ENCODE data around the gene LEMD3. TPM values are rescaled to one million over a fixed set of nuclear protein-coding genes. Genes with fewer than 3 reads are reported as not detected.
"Not testable (repeated sequence)": the region's sequence is repeated elsewhere in the genome, so short reads cannot be mapped to it uniquely, and the experiment has no call there.

The LEMD3 gene
- total RNA-seq, 1 donor from 2014 or later, result 30.8 TPM

- Histone ChIP-seq H3K9me3 (ENCODE audit: control insufficient read depth in 3 of 3, low read length in 3 of 3) (no peaks in the 10 kb centered on the region), H3K27ac (ENCODE audit: low read depth, low read length) (no peak overlapping the region), H3K4me1 (ENCODE audit: control insufficient read depth in 3 of 3, insufficient read depth in 3 of 3, low read length in 3 of 3) (peaks cover 3 to 9% (median 5%) of the 10 kb centered on the region in 3 donors), H3K9ac (ENCODE audit: low read depth in 1 of 3, low read length in 3 of 3) (no peak overlapping the region), H3K27me3 (ENCODE audit: control insufficient read depth in 3 of 3, insufficient read depth in 3 of 3, low read length in 3 of 3) (no peaks in the 10 kb centered on the region), H3K36me3 (ENCODE audit: control insufficient read depth in 3 of 3, insufficient read depth in 3 of 3, low read length in 3 of 3) (no peaks in the 10 kb centered on the region), H3K4me3 (ENCODE audit: low read length in 3 of 3) (no peak overlapping the region)
Measured at GRCh38 chr12:65275627-65276026, 106.2 kb downstream of the LEMD3 start.

- no peaks in the 10 kb centered on the region for H3K9me3 ChIP-seq (ENCODE audit: control insufficient read depth in 3 of 3, low read length in 3 of 3)
- peaks cover 3 to 12% (median 9%) of the 10 kb centered on the region in 3 donors for H3K4me1 ChIP-seq (ENCODE audit: control insufficient read depth in 3 of 3, insufficient read depth in 3 of 3, low read length in 3 of 3)
- no peak overlapping the region for H3K9ac ChIP-seq (ENCODE audit: low read depth in 1 of 3, low read length in 3 of 3)
Measured at GRCh38 chr12:65276916-65277530, 107.6 kb downstream of the LEMD3 start.

GRCh38 chr12:65277994-65278575 is 108.7 kb downstream of the LEMD3 start:
- peak overlapping the region; percentile 93 for H3K27ac ChIP-seq (ENCODE audit: low read depth, low read length)
- H3K4me3 ChIP-seq (ENCODE audit: low read length in 3 of 3), result peak overlapping the region; percentile 74 to 89 (median 87)
- no peaks in the 10 kb centered on the region for H3K27me3 ChIP-seq (ENCODE audit: control insufficient read depth in 3 of 3, insufficient read depth in 3 of 3, low read length in 3 of 3)
- no peaks in the 10 kb centered on the region for H3K36me3 ChIP-seq (ENCODE audit: control insufficient read depth in 3 of 3, insufficient read depth in 3 of 3, low read length in 3 of 3)
- peaks cover 5 to 12% (median 9%) of the 10 kb centered on the region in 3 donors for H3K4me1 ChIP-seq (ENCODE audit: control insufficient read depth in 3 of 3, insufficient read depth in 3 of 3, low read length in 3 of 3)
- no peaks in the 10 kb centered on the region for H3K9me3 ChIP-seq (ENCODE audit: control insufficient read depth in 3 of 3, low read length in 3 of 3)
- peak overlapping the region; percentile 71 to 90 (median 87) for H3K9ac ChIP-seq (ENCODE audit: low read depth in 1 of 3, low read length in 3 of 3)

More at GRCh38 chr12:65276916-65277530, 107.6 kb downstream of the LEMD3 start:
- Histone ChIP-seq H3K36me3 (ENCODE audit: control insufficient read depth in 3 of 3, insufficient read depth in 3 of 3, low read length in 3 of 3) (no peaks in the 10 kb centered on the region), H3K27me3 (ENCODE audit: control insufficient read depth in 3 of 3, insufficient read depth in 3 of 3, low read length in 3 of 3) (no peaks in the 10 kb centered on the region), H3K27ac (ENCODE audit: low read depth, low read length) (no peak overlapping the region), H3K4me3 (ENCODE audit: low read length in 3 of 3) (no peak overlapping the region)

GRCh38 chr12:65278576-65279368 is 109.4 kb downstream of the LEMD3 start, which contains the start of gene MSRB3:
Gene MSRB3 (plus strand): TSS chr12:65278683. CDS start chr12:65308580, 29,897 bp downstream.
- peak within 1 kb of the TSS; percentile 93 for H3K27ac ChIP-seq (ENCODE audit: low read depth, low read length)
- H3K9ac ChIP-seq (ENCODE audit: low read depth in 1 of 3, low read length in 3 of 3), result peak within 1 kb of the TSS; percentile 87 to 92 (median 90)
- peaks cover 10 to 12% (median 12%) of the 10 kb centered on the region in 3 donors for H3K4me1 ChIP-seq (ENCODE audit: control insufficient read depth in 3 of 3, insufficient read depth in 3 of 3, low read length in 3 of 3)
- H3K36me3 ChIP-seq (ENCODE audit: control insufficient read depth in 3 of 3, insufficient read depth in 3 of 3, low read length in 3 of 3), result no peaks in the 10 kb centered on the region
- H3K9me3 ChIP-seq (ENCODE audit: control insufficient read depth in 3 of 3, low read length in 3 of 3), result no peaks in the 10 kb centered on the region
- no peaks in the 10 kb centered on the region for H3K27me3 ChIP-seq (ENCODE audit: control insufficient read depth in 3 of 3, insufficient read depth in 3 of 3, low read length in 3 of 3)
- H3K4me3 ChIP-seq (ENCODE audit: low read length in 3 of 3), result peak within 1 kb of the TSS; percentile 74 to 89 (median 87)

GRCh38 chr12:65279369-65280112 is 110.2 kb downstream of the LEMD3 start:
- no peaks in the 10 kb centered on the region for H3K36me3 ChIP-seq (ENCODE audit: control insufficient read depth in 3 of 3, insufficient read depth in 3 of 3, low read length in 3 of 3)
- H3K4me1 ChIP-seq (ENCODE audit: control insufficient read depth in 3 of 3, insufficient read depth in 3 of 3, low read length in 3 of 3), result peaks cover 12 to 18% (median 18%) of the 10 kb centered on the region in 3 donors
- H3K4me3 ChIP-seq (ENCODE audit: low read length in 3 of 3), result peak overlapping the region; percentile 74 to 89 (median 87)
- no peaks in the 10 kb centered on the region for H3K27me3 ChIP-seq (ENCODE audit: control insufficient read depth in 3 of 3, insufficient read depth in 3 of 3, low read length in 3 of 3)
- peak overlapping the region; percentile 87 to 92 (median 90) for H3K9ac ChIP-seq (ENCODE audit: low read depth in 1 of 3, low read length in 3 of 3)
- H3K9me3 ChIP-seq (ENCODE audit: control insufficient read depth in 3 of 3, low read length in 3 of 3), result no peaks in the 10 kb centered on the region
- peak overlapping the region; percentile 93 for H3K27ac ChIP-seq (ENCODE audit: low read depth, low read length)

GRCh38 chr12:65280306-65280705 is 110.9 kb downstream of the LEMD3 start:
- Histone ChIP-seq H3K4me3 (ENCODE audit: low read length in 3 of 3) (no peak overlapping the region), H3K27me3 (ENCODE audit: control insufficient read depth in 3 of 3, insufficient read depth in 3 of 3, low read length in 3 of 3) (no peaks in the 10 kb centered on the region), H3K27ac (ENCODE audit: low read depth, low read length) (no peak overlapping the region), H3K4me1 (ENCODE audit: control insufficient read depth in 3 of 3, insufficient read depth in 3 of 3, low read length in 3 of 3) (peaks cover 15 to 21% (median 18%) of the 10 kb centered on the region in 3 donors), H3K9me3 (ENCODE audit: control insufficient read depth in 3 of 3, low read length in 3 of 3) (no peaks in the 10 kb centered on the region), H3K36me3 (ENCODE audit: control insufficient read depth in 3 of 3, insufficient read depth in 3 of 3, low read length in 3 of 3) (no peaks in the 10 kb centered on the region), H3K9ac (ENCODE audit: low read depth in 1 of 3, low read length in 3 of 3) (peak overlapping the region in 1 of 3 donors; percentile 87)

- H3K36me3 ChIP-seq (ENCODE audit: control insufficient read depth in 3 of 3, insufficient read depth in 3 of 3, low read length in 3 of 3), result no peaks in the 10 kb centered on the region
- H3K9me3 ChIP-seq (ENCODE audit: control insufficient read depth in 3 of 3, low read length in 3 of 3), result no peaks in the 10 kb centered on the region
- H3K27ac ChIP-seq (ENCODE audit: low read depth, low read length), result no peak overlapping the region
- H3K9ac ChIP-seq (ENCODE audit: low read depth in 1 of 3, low read length in 3 of 3), result no peak overlapping the region
- no peaks in the 10 kb centered on the region for H3K27me3 ChIP-seq (ENCODE audit: control insufficient read depth in 3 of 3, insufficient read depth in 3 of 3, low read length in 3 of 3)
- no peak overlapping the region for H3K4me3 ChIP-seq (ENCODE audit: low read length in 3 of 3)
- peaks cover 16 to 21% (median 18%) of the 10 kb centered on the region in 3 donors for H3K4me1 ChIP-seq (ENCODE audit: control insufficient read depth in 3 of 3, insufficient read depth in 3 of 3, low read length in 3 of 3)
Measured at GRCh38 chr12:65282840-65283239, 113.5 kb downstream of the LEMD3 start.

GRCh38 chr12:65285532-65285931 is 116.1 kb downstream of the LEMD3 start:
- peaks cover 7 to 16% (median 15%) of the 10 kb centered on the region in 3 donors for H3K4me1 ChIP-seq (ENCODE audit: control insufficient read depth in 3 of 3, insufficient read depth in 3 of 3, low read length in 3 of 3)
- H3K36me3 ChIP-seq (ENCODE audit: control insufficient read depth in 3 of 3, insufficient read depth in 3 of 3, low read length in 3 of 3); H3K9ac ChIP-seq (ENCODE audit: low read depth in 1 of 3, low read length in 3 of 3); H3K4me3 ChIP-seq (ENCODE audit: low read length in 3 of 3); H3K27me3 ChIP-seq (ENCODE audit: control insufficient read depth in 3 of 3, insufficient read depth in 3 of 3, low read length in 3 of 3); H3K27ac ChIP-seq (ENCODE audit: low read depth, low read length); H3K9me3 ChIP-seq (ENCODE audit: control insufficient read depth in 3 of 3, low read length in 3 of 3): not testable (repeated sequence)

GRCh38 chr12:65287426-65287825 is 118.0 kb downstream of the LEMD3 start:
- Histone ChIP-seq H3K9me3 (ENCODE audit: control insufficient read depth in 3 of 3, low read length in 3 of 3) (no peaks in the 10 kb centered on the region), H3K27ac (ENCODE audit: low read depth, low read length) (no peak overlapping the region), H3K4me1 (ENCODE audit: control insufficient read depth in 3 of 3, insufficient read depth in 3 of 3, low read length in 3 of 3) (peaks cover 5 to 15% (median 12%) of the 10 kb centered on the region in 3 donors), H3K4me3 (ENCODE audit: low read length in 3 of 3) (no peak overlapping the region), H3K9ac (ENCODE audit: low read depth in 1 of 3, low read length in 3 of 3) (no peak overlapping the region), H3K36me3 (ENCODE audit: control insufficient read depth in 3 of 3, insufficient read depth in 3 of 3, low read length in 3 of 3) (no peaks in the 10 kb centered on the region), H3K27me3 (ENCODE audit: control insufficient read depth in 3 of 3, insufficient read depth in 3 of 3, low read length in 3 of 3) (no peaks in the 10 kb centered on the region)
